HG03066 (cell line): ENCODE data around the gene ORAI3.

Source experiments
- ATAC-seq: cut with Tn5 transposase; IDR thresholded peaks from one replicate; pipeline ENCODE4 v1.9.1; 2021; ENCODE audit warnings: low read depth; ENCODE audit not compliant: unreplicated experiment

The ORAI3 gene

DNA sequence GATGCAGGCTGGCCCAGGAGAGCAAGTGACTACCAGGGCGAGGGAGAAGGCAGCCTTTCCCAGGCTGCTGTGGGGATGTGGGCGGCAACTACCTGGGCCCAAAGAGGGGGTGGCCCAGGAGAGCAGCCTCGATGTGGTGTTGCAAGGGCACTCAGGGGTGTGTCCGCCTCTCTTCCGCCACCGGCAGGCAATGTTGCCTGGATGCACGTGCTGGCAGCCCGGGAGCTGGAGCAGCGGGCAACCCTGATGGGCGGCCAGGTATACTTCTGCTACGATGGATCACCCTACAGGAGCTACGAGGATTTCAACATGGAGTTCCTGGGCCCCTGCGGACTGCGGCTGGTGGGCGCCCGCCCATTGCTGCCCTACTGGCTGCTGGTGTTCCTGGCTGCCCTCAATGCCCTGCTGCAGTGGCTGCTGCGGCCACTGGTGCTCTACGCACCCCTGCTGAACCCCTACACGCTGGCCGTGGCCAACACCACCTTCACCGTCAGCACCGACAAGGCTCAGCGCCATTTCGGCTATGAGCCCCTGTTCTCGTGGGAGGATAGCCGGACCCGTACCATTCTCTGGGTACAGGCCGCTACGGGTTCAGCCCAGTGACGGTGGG lies 38.8 kb downstream of the ORAI3 start:
- no peak for ATAC-seq

- ATAC-seq: no peak
These were observed 40.7 kb downstream of the ORAI3 start for GRCh38 chr16:30989469-30990047.

DNA sequence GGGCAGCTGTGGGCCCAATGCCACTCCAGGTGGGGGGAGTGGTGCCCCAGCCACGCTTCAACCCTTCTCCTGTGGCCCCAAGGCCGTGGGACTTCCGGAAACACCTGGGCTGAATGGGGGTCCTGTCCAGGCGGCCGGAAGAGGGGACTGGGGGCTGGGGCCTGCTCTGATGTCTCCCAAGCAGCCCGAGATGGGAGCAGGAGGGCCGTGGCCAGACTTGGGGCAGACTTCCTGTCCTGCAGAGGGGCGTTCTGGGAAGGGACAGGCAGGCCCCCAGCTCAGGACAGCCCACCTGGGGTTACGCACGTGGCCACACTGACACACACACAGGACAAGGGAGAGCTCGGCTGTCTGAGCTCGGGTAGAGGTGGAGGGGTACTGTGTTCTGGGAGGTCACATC lies 41.2 kb downstream of the ORAI3 start:
- ATAC-seq: no peak

DNA sequence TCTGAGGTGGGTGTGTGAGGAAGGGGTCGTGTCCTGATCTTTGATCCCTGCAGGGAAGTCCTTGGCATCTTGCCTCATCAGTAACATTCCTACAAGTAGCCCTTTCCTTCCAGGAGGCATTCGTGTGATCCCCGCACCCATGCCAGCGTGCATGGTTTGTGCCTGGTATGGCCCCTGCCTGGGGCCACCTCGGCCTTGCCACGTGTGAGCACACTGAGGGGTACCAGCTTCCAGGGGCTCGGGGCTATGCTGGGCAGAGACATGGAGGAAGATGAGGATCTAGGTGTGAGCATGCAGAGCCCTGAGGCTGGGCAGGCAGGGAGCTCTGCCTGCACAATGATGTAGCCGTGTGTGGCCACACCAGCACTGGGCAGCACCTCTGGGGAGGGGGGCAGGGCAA lies 42.2 kb downstream of the ORAI3 start:
- ATAC-seq: no peak

GRCh38 chr16:30992276-30992780 lies 43.5 kb downstream of the ORAI3 start:
- ATAC-seq: no peak

GRCh38 chr16:30992931-30993816 lies 44.3 kb downstream of the ORAI3 start:
- no peak for ATAC-seq

DNA sequence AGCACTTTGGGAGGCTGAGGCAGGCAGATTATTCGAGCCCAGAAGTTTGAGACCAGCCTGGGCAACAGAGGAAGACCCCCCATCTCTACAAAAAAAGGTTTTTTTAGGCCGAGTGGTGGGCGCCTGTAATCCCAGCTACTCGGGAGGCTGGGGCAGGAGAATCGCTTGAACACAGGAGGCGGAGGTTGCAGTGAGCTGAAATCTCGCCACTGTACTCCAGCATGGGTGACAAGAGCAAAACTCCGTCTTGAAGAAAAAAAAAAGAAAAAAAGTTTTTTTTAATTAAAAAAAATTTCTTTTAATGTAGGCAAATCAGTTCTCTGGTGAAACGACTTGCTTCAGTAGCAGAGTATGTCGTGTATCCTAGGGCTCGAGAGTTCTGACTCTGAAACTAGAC lies 47.1 kb downstream of the ORAI3 start:
- no peak for ATAC-seq

DNA sequence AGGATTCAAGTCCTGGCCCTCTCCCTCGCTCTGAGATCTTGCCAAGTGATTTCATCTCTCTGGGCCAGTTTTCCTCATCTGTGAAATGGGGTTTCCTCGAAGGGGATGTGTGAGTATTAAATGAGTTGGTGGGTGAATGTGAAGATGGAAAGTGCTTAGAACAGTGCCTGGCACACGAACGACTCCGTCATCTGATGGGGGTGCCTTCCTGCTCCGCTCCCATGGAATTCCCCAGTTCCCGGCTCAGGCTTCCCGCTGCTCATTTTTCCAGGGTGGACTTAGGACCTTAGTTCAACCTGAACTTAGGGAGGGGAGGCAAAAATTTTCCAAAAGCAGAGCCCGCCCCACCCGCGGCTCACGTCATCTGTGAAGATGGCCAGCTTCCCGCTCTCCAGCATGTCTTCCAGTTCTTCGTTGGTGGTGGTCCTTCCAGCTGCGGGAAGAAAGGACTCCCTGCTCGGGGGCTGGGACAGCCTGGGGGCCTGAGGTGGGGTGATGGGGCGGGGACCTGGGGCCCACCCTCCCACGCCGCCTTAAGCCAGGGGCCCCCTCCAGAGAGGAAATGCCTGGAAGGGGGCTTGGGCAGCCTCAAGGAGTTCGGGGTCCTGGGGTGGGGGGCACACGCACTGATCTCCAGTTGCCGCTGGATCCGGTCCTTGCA lies 47.6 kb downstream of the ORAI3 start:
- no peak for ATAC-seq

GRCh38 chr16:30996985-30997724 lies 48.3 kb downstream of the ORAI3 start:
- peak; percentile 94 for ATAC-seq

DNA sequence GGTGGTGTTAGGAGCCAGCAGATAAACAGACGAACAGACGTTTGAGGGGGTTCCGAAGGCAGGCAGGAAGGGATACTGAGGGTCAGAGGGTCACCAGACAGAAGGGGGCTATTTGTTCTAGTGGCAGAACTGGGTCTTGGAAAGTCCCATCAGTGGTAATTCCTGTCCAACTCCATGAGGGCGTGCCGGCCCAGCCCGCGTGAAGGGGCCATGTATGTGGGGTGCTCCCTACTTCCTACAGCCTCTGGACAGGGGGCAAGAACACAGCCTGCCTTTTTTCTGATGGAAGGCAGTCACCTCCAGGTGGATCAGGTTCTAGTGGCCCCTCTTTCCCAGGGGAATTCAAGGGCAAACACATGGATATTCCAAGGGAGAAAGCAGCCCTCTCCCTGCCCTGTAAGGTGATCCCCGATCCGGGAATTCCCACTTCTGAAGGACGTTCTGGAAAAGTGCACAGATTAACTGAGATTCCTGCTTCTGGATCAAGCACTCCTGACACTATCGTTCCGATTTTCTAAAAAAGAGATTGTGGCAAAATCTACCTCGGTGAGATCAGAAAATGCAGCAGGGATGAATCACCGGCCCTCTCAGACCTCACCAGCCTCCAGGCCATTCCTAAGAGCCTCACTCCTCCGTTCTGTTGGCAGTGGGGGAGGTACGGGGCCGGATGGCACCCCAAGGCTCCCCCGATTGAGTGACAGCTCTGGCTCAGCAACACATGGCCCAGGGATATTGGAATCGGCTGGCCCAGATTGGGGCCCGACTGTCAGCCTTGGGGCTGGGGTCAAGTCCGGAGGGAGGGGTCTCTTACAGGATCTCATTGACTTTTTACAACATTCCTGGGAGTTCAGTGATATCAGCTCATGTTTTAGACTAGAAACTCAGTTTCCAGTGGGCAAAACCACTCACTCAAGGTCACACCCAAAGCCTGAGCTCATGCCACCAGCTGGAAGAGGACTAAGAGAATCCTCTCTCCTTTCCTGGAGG lies 49.1 kb downstream of the ORAI3 start:
- no peak for ATAC-seq

DNA sequence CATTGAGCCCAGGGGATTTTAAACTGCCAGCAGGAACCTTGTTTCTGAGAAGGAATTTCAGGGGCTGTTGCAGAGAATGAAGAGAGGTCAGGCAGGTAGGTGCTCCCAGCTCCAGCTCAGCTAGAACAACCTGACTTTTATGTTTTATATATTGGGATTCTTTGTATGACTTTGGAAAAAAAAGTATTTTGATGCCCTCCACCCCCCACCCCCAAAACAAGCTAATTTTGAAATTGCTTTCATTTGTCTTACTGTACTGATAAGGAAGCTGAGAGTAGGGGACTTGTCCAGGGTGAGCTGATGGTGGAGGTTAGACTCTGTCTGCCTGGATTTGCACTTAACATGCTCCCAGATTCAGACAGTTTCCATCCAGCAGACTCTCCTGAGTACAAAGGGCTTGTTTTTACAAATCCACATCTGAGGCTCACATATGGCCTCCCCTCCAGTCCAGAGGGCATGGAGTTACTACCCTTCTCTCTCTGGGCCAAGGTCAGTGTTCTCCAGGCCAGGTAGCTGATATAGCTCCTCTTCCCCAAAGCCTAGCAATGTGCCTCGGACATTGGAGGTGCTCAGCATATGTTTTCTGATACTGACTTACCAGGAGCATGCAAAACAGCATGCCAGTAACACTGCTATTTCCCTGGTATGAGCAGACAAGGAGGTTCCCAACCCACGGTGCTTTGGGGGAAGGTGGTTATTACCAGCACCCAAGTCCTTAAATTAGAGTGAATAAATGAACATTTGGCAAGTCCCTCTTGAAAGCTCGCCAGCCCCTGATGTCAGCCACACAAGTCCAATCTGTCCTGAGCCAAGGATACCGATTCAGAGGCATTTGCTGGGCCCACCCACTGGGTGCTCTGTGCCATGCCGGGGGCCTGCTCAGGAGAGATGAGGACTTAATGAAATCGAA lies 50.2 kb downstream of the ORAI3 start:
- ATAC-seq: no peak

DNA sequence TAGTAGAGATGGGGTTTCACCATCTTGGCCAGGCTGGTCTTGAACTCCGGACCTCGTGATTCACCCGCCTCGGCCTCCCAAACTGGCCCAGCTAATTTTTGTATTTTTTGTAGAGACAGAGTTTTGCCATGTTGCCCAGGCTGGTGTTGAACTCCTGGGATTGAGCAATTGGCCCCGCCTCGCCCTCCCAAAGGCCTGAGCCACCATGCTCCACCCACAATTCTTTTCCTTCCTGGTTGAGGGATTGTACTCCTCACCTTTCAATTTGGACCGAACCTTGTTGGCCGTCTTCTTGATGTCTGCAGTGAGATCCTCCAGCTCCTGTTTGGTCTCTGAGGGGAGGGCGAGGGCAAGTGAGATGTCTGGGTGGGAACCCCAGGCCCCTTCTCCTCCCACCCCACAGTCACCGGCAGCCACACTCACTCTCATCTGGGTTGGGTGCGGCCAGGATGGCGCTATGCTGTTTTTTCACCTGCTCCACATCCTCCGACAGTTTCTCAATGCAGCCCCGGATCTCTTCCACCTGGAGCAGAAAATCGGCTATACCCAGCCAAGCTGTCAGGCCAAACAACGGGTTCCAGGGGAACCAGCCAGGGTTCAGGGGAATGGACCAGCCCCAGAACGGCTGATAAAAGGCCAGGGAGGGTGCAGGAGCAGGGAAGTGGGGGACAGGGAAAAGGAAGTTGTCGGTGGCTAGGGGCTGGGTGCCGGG lies 52.0 kb downstream of the ORAI3 start:
- no peak for ATAC-seq

- ATAC-seq: no peak
These were observed 52.8 kb downstream of the ORAI3 start for GRCh38 chr16:31001507-31002249.

DNA sequence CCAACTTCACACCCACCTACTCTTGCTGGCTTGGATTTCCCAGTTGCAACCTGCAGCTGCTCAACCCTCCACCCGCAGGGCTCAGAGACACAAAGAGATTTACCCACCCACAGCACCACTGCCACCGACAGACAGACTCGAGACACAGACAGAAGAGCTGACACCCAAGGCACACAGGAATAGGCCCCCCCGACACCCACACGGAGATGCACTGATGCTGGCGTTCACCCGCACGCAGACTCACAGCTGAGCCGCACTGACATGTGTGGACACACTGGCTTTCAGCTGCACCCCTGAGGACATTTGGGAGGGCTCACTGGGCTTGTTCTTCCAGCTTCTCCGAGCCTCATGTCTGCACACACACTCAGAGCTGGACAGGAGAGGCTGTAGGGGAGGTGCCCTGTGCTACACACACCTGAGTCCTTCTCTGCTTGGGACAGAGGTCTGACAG lies 53.4 kb downstream of the ORAI3 start:
- no peak for ATAC-seq

GRCh38 chr16:31002862-31003341 lies 54.0 kb downstream of the ORAI3 start:
- ATAC-seq: no peak

DNA sequence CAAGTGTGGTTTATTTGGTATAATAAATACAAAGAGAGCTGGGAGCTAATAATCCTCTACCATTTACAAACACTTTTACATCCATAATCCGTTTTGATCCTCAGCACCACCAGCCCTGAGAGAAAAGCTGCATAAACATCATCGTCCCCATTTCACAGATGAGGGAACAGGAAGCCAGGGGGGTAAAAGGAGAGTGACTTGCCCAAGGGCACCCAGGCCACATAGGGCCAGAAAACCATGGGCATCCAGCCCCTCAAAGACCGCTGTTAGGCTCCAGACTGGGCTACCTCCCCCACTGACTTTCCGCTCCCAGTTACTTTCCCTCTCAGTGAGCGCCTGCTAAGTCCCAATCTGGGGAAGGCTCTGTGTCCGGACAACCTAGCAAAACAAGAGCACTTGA lies 54.9 kb downstream of the ORAI3 start:
- no peak for ATAC-seq
